ENCODE results near the gene GNG7. TPM values are rescaled to one million over a fixed set of nuclear protein-coding genes. Genes with fewer than 3 reads are reported as not detected.

GNG7 gene
- total and polyA plus RNA-seq, 12 donors = 0.83 to 16.5 (median 7.8) TPM

DNA sequence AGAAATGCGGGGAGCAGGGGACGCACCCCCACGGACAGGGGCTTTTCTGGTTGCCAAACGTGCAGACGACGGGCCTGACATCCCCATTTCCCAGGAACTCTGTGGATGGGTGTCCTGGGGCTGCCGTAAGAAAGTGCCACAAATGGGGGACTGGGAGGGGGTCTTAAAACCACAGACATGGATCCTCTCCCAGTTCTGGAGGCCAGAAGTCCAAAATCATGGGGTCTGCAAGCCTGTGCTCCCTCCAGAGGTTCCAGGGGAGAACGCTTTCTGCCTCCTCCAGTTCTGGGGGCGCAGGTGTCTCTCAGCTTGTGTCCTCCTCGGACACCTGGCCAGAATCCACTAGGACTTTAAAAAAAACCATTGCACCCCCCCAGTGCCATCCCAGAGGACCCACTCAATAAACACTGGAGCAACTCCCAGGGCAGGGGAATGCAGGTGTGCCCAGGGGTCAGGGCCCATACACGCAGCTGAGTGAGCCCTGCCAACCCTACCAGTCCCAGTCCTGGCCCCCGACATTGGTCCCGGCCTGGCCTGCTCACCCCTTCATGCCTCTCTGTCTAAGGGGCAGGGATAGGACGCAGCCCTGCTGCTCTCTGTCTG, 122.7 kb downstream of the GNG7 start:
- H3K27me3 ChIP-seq = no peaks in the 10 kb centered on the region
- WGBS, 4 donors = 38 to 65% (median 47%) methylated on average over 7 to 14 of the region's 14 CpGs
- peaks cover 16 to 24% of the 10 kb centered on the region in 2 donors for H3K4me1 ChIP-seq (replicated peaks in 1 of 2)
- H3K27ac ChIP-seq = peak overlapping the region; percentile 55 to 95 (median 79)
- intact Hi-C loops (cut with DNase I) = loop anchor here (2.0 to 5.0 kb wide), 2 partner anchors 37 to 105 kb away; no protein-coding TSS in a partner anchor
- TF ChIP-seq POLR2A (IDR thresholded peaks at IDR 0.05) = no peak
- peak in 3 of 6 experiments; percentile 11 to 37 (median 29) for TF ChIP-seq CTCF (IDR thresholded peaks at IDR 0.05)
- no peaks in the 10 kb centered on the region for H3K9me3 ChIP-seq (replicated peaks in 1 of 3)
- DNase-seq = peak in 1 of 7 donors; percentile 27
- H3K4me3 ChIP-seq = peak overlapping the region in 2 of 4 donors; percentile 4 to 58
- no peaks in the 10 kb centered on the region for H3K36me3 ChIP-seq (replicated peaks in 1 of 2)

DNA sequence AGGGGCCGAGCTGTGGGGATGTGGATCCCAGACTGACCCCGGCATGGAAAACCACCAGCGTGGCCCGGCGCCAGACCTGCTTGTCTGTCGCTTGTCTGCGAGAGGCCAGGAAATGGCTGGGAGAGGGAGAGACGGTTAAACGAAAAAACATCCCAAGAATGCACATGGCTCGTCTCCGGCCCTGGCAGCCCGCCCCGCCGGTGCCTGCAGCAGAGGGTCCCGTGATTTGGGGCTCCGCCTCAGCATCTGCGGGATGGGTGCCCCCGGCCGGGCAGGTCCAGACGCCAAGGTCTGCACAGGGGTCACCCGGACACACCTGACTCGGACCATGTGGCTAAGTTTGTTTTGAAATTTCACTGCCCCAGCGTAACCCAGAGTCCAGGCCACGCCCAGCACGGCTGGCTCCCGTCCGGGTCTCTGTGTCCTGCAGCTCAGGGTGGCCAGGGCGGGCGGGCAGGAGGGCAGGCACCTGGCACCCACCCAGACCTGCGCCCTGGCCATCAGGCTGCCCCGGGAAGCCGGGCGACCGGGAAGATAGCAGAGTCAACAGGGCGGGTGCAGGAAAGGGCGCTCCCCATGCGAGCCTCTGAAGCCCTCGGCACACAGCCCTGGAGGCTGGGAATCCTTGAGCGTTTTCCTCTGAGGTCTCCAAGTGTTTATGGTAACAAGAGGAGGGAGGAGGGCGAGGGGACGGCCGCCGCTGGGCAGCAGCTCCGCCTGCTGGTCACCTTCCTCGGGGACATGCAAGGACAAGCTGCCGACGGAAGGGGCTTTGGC, 123.4 kb downstream of the GNG7 start:
- 0 to 1% (median 1%) methylated on average over 19 to 47 of the region's 47 CpGs for WGBS, 4 donors
- intact Hi-C loops (cut with DNase I) = loop anchor here (2.0 to 5.0 kb wide), 2 partner anchors 37 to 104 kb away; no protein-coding TSS in a partner anchor
- peaks cover 16 to 24% of the 10 kb centered on the region in 2 donors for H3K4me1 ChIP-seq (replicated peaks in 1 of 2)

DNA sequence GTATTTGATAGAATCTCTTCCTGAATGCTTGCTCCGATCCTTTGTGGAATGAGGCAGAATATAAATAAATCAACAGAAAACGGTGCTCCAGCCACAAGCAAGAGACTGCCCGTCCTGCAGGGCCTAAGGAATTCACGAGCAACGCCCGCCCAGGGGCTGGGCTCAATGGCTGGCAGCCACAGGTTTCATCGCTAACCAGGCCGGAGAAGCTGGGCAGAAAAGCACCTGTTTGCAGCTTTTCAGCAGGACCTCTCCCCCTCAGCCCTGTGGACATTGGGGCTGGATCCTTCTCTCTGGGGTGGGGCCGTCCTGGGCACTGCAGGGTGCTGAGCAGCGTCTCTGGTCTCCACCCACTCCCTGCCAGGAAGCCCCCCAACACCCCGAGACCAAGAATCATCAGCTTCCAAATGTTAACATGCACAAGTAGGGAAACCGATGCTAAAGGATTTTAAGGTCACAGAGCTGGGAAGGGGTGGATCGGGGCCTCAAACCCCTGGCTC, 124.1 kb downstream of the GNG7 start:
- WGBS, 4 donors = 9 to 45% (median 30%) methylated on average over 12 to 13 of the region's 13 CpGs
- intact Hi-C loops (cut with DNase I) = loop anchor here (2.0 to 5.0 kb wide), 2 partner anchors 36 to 104 kb away; no protein-coding TSS in a partner anchor
- Histone ChIP-seq H3K27me3 (no peaks in the 10 kb centered on the region), H3K9me3 (replicated peaks in 1 of 3) (no peaks in the 10 kb centered on the region), H3K4me3 (peak overlapping the region in 1 of 4 donors; percentile 58), H3K36me3 (replicated peaks in 1 of 2) (no peaks in the 10 kb centered on the region), H3K27ac (peak overlapping the region; percentile 55 to 95 (median 79)), H3K4me1 (replicated peaks in 1 of 2) (peaks cover 16 to 24% of the 10 kb centered on the region in 2 donors)
- DNase-seq = peak in 5 of 7 donors; percentile 43 to 69 (median 53)
- TF ChIP-seq POLR2A (IDR thresholded peaks at IDR 0.05) (no peak), CTCF (IDR thresholded peaks at IDR 0.05) (no peak)

More for the DNA sequence above, 123.4 kb downstream of the GNG7 start:
- peak in 1 of 2 donors; percentile 61 for TF ChIP-seq POLR2A (IDR thresholded peaks at IDR 0.05)
- TF ChIP-seq CTCF (IDR thresholded peaks at IDR 0.05) = peak; percentile 85 to 98 (median 96)
- peak; percentile 86 to 96 (median 92) for DNase-seq
- no peaks in the 10 kb centered on the region for H3K27me3 ChIP-seq
- H3K36me3 ChIP-seq (replicated peaks in 1 of 2) = no peaks in the 10 kb centered on the region
- H3K27ac ChIP-seq = peak overlapping the region; percentile 55 to 95 (median 79)
- no peaks in the 10 kb centered on the region for H3K9me3 ChIP-seq (replicated peaks in 1 of 3)
- H3K4me3 ChIP-seq = peak overlapping the region in 2 of 4 donors; percentile 4 to 58

Data from adrenal gland (tissue), 12 donors.